SHP77 treated with DMSO at 0.1 percent for 48 hours (cell line): ENCODE measurements around the gene WRAP53.

Experiments used
- DNase-seq: peaks from one replicate; lab custom pipeline; 2025; lab: John Stamatoyannopoulos, UW

The WRAP53 gene

GRCh38 chr17:7684851-7685532, 3.3 kb upstream of the WRAP53 start:
- no peak for DNase-seq

GRCh38 chr17:7685533-7686221, 2.6 kb upstream of the WRAP53 start:
- DNase-seq: peak; percentile 94

GRCh38 chr17:7686222-7687071, 1.8 kb upstream of the WRAP53 start:
- peak; percentile 97 for DNase-seq

DNA sequence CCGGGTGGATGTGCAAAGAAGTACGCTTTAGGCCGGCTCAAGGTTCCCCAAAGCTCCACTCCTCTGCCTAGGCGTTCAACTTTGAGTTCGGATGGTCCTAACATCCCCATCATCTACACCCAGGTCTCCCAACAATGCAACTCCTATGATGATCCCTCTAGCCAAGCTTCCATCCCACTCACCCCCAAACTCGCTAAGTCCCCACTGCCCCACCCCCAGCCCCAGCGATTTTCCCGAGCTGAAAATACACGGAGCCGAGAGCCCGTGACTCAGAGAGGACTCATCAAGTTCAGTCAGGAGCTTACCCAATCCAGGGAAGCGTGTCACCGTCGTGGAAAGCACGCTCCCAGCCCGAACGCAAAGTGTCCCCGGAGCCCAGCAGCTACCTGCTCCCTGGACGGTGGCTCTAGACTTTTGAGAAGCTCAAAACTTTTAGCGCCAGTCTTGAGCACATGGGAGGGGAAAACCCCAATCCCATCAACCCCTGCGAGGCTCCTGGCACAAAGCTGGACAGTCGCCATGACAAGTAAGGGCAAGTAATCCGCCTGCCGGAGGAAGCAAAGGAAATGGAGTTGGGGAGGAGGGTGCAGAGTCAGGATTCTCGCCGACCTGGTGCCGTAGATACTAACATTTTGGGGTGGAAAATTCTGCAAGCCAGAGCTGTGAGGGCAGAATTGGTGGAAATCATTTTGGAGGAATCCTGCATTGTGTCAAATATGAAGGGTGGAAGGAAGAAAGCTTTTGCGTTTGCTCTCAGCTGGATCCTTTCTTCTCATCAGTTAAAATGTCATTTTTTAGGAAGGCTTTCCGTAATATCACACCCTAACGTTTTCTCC, 987 bp upstream of the WRAP53 start, which contains the start of gene TP53:
TSS of gene TP53 (minus strand) at position 419 of the 836 bp plus-strand sequence. CDS start 10,896 bp downstream, outside the sequence.
- DNase-seq: peak; percentile 86

- DNase-seq: no peak
Observed at GRCh38 chr17:7688808-7689316, 585 bp downstream of the WRAP53 start.

- DNase-seq: no peak
Observed at GRCh38 chr17:7695586-7695985, 7.3 kb downstream of the WRAP53 start.

GRCh38 chr17:7697828-7698588, 9.7 kb downstream of the WRAP53 start:
- no peak for DNase-seq

DNA sequence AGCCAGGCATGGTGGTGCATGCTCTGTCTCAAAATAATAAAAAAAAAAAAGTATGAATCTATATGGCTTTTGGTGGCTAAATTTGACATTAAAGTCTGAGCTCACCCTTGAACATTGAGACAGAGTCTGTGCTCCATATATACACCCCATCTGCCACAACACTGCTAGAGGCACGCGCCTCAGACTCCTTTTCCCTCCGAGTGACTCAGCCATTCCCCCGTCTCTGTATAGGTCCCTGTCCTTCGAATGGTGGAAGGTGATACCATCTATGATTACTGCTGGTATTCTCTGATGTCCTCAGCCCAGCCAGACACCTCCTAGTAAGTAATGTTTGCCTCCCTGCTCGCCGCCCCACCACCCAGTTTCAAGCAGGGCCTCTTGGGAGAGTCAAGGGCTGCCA, 12.2 kb downstream of the WRAP53 start:
- no peak for DNase-seq

GRCh38 chr17:7701681-7702080, 13.4 kb downstream of the WRAP53 start:
- no peak for DNase-seq

GRCh38 chr17:7702776-7703175, 14.5 kb downstream of the WRAP53 start:
- DNase-seq: no peak

- peak; percentile 11 for DNase-seq
Observed at GRCh38 chr17:7703584-7704479, 15.6 kb downstream of the WRAP53 start.

DNA sequence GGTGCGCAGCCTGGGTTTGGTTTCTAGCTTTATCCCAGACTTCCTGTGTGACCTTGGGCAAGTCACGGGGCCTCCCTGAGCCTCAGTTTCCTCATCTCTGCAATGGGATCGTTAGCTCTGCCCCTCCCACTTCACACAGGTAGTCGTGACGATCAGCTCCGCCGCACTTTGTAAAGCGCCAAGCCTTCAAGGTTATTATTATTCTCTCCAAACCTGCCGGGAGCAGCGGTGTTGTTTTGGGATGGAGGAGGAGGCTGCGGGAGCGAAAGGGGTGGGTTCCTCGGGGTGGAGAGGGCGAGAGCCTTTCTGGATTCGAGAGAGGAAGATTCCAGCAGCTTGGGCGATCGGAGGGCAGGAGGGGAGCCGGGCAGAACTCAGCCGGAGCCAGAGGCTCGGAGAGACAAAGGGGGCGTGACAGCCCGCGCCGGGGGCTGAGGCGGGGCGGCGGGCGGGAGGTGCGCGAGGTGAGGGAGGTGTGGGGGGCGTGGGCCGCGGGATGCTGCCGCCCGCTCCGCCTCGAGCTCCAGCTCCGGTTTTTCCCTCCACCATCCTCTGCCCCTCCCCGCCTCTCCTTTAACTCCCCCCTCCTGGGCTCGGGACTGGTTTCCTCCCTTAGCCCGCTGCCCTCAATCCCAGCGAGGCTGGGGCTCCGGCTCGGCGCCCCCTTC, 16.5 kb downstream of the WRAP53 start, which contains the start of gene EFNB3:
TSS of gene EFNB3 (plus strand) at position 602 of the 668 bp plus-strand sequence. CDS start 397 bp downstream, outside the sequence.
- DNase-seq: peak; percentile 40

GRCh38 chr17:7705269-7706255, 17.3 kb downstream of the WRAP53 start:
- no peak for DNase-seq

DNA sequence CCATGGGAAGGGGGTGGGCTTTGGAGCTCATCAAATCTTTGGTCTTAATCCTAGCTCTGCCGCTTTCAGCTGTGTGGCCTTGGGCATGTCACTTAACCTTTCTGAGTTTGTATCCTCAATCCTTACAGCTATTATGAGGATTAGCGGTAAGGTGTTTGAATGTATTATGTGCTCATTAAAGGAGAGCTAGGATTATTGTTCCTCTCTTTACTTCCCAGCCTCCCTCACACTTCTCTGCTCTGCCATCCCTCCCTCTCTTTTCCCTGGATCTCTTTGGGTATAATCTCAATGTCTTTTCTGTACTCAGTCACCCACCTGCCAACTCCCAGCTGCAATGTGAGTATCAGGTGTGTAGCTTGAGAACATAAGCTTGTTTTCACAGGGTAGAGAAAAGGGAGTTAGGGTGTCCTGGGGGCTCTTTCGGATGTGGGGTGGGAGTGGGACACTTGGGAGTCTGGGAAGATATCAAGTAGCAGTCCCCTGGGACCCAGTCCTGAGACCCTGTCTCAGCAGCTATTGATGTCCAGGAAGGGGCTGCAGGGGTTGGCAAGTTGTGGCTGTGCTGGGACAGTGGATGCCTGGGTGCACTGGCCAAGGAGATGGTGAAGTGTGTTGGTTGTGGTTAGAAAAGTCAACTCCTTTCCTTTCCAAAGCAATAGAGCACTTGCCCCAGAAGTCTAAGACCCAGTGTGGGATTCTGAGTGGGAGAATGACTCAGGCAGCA, 18.5 kb downstream of the WRAP53 start:
- no peak for DNase-seq

DNA sequence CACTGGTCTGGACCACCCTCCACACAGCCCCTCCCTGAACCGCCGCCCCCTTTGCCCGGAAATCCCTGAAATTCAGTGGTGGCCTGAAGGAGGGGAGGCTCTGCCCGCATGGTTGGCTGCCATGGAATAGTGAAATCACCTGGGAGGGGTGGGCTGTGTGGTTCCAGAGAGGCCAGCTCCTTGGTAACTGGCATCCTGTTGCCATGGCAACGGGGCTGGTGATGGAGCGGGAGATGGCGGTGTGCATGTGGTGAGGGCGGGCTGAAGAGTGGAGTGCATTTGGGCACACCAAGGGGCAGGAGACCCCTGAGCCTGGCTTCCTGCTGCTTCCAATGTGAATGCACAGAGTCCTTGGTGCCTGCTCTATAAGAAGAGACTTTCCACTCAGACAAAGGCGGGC, 19.2 kb downstream of the WRAP53 start:
- DNase-seq: no peak

GRCh38 chr17:7707858-7708750, 19.8 kb downstream of the WRAP53 start:
- no peak for DNase-seq
